HEK293 (cell line): ENCODE results near the gene TAF10.

ENCODE experiments used
- CTCF ChIA-PET: fragments of 350-600 bp; formaldehyde crosslinking; extraction: SDS; loops from one replicate; lab custom pipeline; 2021; ENCODE audit warnings: antibody characterized with exemption; lab: Yijun Ruan, JAX
- POLR2A ChIA-PET: fragments of 300-600 bp; formaldehyde crosslinking; extraction: SDS; loops from one replicate; lab custom pipeline; 2020; ENCODE audit warnings: antibody characterized with exemption, inconsistent platforms; lab: Yijun Ruan, JAX
- H3K27ac ChIP-seq: fragments of 200-500 bp; sonication (Bioruptor generic); 2 replicates; pipeline ENCODE4 v1.5.1; 2014; ENCODE audit warnings: low read depth, low read length, control low read depth, inconsistent platforms; ENCODE audit errors: extremely low read depth
- H3K36me3 ChIP-seq, 2 experiments: fragments of 200-500 bp in 1 of 2; sonication (Bioruptor generic) in 1 of 2; 1 replicate in 1 of 2; 2 replicates in 1 of 2; pipeline ENCODE4 v1.5.1; 2014 to 2017; ENCODE audit warnings: inconsistent platforms in 2 of 2, low read length in 2 of 2; ENCODE audit not compliant: control insufficient read depth in 2 of 2, insufficient read depth in 1 of 2
- H3K4me1 ChIP-seq: fragments of 200-500 bp; sonication (Bioruptor generic); 2 replicates; pipeline ENCODE4 v1.5.1; 2014; ENCODE audit warnings: mild to moderate bottlenecking, low read length, inconsistent platforms; ENCODE audit not compliant: control insufficient read depth, insufficient read depth
- H3K4me3 ChIP-seq: 2 replicates; pipeline ENCODE4 v1.5.1; 2011; ENCODE audit warnings: low read depth, mild to moderate bottlenecking, control low read depth, low read length, moderate library complexity
- H3K9me3 ChIP-seq: fragments of 200-500 bp; sonication (Bioruptor generic); 2 replicates; pipeline ENCODE4 v1.5.1; 2014; ENCODE audit warnings: low read depth, low read length, inconsistent platforms; ENCODE audit not compliant: control insufficient read depth, insufficient read depth
- AEBP2 ChIP-seq: fragments of 450-650 bp; formaldehyde crosslinking; IDR thresholded peaks from 2 replicates; pipeline ENCODE4 v1.5.1; 2016; ENCODE audit warnings: missing biosample characterization, missing genetic modification characterization, borderline replicate concordance
- KLF8 ChIP-seq: fragments of 450-650 bp; formaldehyde crosslinking; IDR thresholded peaks from 2 replicates; pipeline ENCODE4 v1.5.1; 2016; ENCODE audit warnings: missing biosample characterization, missing genetic modification characterization
- KLF9 ChIP-seq: fragments of 450-650 bp; formaldehyde crosslinking; IDR thresholded peaks from 2 replicates; pipeline ENCODE4 v1.5.1; 2016; ENCODE audit warnings: missing biosample characterization, missing genetic modification characterization, low read depth
- OSR2 ChIP-seq: fragments of 450-650 bp; formaldehyde crosslinking; IDR thresholded peaks from 2 replicates; pipeline ENCODE4 v1.5.1; 2016; ENCODE audit warnings: missing biosample characterization, missing genetic modification characterization
- PRDM4 ChIP-seq: fragments of 450-650 bp; formaldehyde crosslinking; IDR thresholded peaks from 2 replicates; pipeline ENCODE4 v1.5.1; 2017; ENCODE audit warnings: missing biosample characterization, missing genetic modification characterization
- ZBTB44 ChIP-seq: fragments of 450-650 bp; IDR thresholded peaks from 2 replicates; pipeline ENCODE4 v1.5.1; 2018; ENCODE audit warnings: missing biosample characterization, mild to moderate bottlenecking, missing genetic modification characterization
- ZBTB8A ChIP-seq: fragments of 450-650 bp; formaldehyde crosslinking; IDR thresholded peaks from 2 replicates; pipeline ENCODE4 v1.5.1; 2016; ENCODE audit warnings: missing biosample characterization, missing genetic modification characterization
- ZFP41 ChIP-seq: fragments of 450-650 bp; formaldehyde crosslinking; IDR thresholded peaks from 2 replicates; pipeline ENCODE4 v1.5.1; 2016; ENCODE audit warnings: missing biosample characterization, missing genetic modification characterization, borderline replicate concordance
- ZNF16 ChIP-seq: fragments of 450-650 bp; formaldehyde crosslinking; IDR thresholded peaks from 2 replicates; pipeline ENCODE4 v1.5.1; 2016; ENCODE audit warnings: low read depth, missing biosample characterization, missing genetic modification characterization
- ZNF174 ChIP-seq: fragments of 450-650 bp; formaldehyde crosslinking; IDR thresholded peaks from 2 replicates; pipeline ENCODE4 v1.5.0; 2017; ENCODE audit warnings: missing biosample characterization, mild to moderate bottlenecking, missing genetic modification characterization
- ZNF175 ChIP-seq: fragments of 450-650 bp; formaldehyde crosslinking; IDR thresholded peaks from 2 replicates; pipeline ENCODE4 v1.5.1; 2016; ENCODE audit warnings: missing biosample characterization, missing genetic modification characterization
- ZNF214 ChIP-seq: fragments of 450-650 bp; formaldehyde crosslinking; IDR thresholded peaks from 2 replicates; pipeline ENCODE4 v1.5.1; 2017; ENCODE audit warnings: missing biosample characterization, mild to moderate bottlenecking, missing genetic modification characterization, borderline replicate concordance
- ZNF266 ChIP-seq: fragments of 450-650 bp; formaldehyde crosslinking; IDR thresholded peaks from 2 replicates; pipeline ENCODE4 v1.5.1; 2016; ENCODE audit warnings: missing biosample characterization, missing genetic modification characterization, low read depth
- ZNF280C ChIP-seq: fragments of 450-650 bp; formaldehyde crosslinking; IDR thresholded peaks from 2 replicates; pipeline ENCODE4 v1.5.1; 2016; ENCODE audit warnings: missing biosample characterization, missing genetic modification characterization
- ZNF341 ChIP-seq: fragments of 450-650 bp; formaldehyde crosslinking; IDR thresholded peaks from 2 replicates; pipeline ENCODE4; 2016; ENCODE audit warnings: low read depth, missing biosample characterization, missing genetic modification characterization
- ZNF488 ChIP-seq: fragments of 450-650 bp; formaldehyde crosslinking; IDR thresholded peaks from 2 replicates; pipeline ENCODE4 v1.5.1; 2016; ENCODE audit warnings: missing biosample characterization, missing genetic modification characterization
- ZNF501 ChIP-seq: fragments of 450-650 bp; formaldehyde crosslinking; IDR thresholded peaks from 2 replicates; pipeline ENCODE4 v1.5.1; 2016; ENCODE audit warnings: missing biosample characterization, missing genetic modification characterization
- ZNF514 ChIP-seq: fragments of 450-650 bp; formaldehyde crosslinking; IDR thresholded peaks from 2 replicates; pipeline ENCODE4 v1.5.1; 2016; ENCODE audit warnings: missing biosample characterization, missing genetic modification characterization
- ZNF530 ChIP-seq: fragments of 450-650 bp; formaldehyde crosslinking; IDR thresholded peaks from 2 replicates; pipeline ENCODE4 v1.5.1; 2016; ENCODE audit warnings: low read depth, missing biosample characterization, missing genetic modification characterization
- ZNF544 ChIP-seq: fragments of 450-650 bp; formaldehyde crosslinking; IDR thresholded peaks from 2 replicates; pipeline ENCODE4 v1.5.0; 2017; ENCODE audit warnings: missing biosample characterization, missing genetic modification characterization
- ZNF580 ChIP-seq: fragments of 450-650 bp; formaldehyde crosslinking; IDR thresholded peaks from 2 replicates; pipeline ENCODE4 v1.5.1; 2016; ENCODE audit warnings: missing biosample characterization, missing genetic modification characterization
- ZNF670 ChIP-seq: fragments of 450-650 bp; formaldehyde crosslinking; IDR thresholded peaks from 2 replicates; pipeline ENCODE4 v1.5.1; 2016; ENCODE audit warnings: missing biosample characterization, missing genetic modification characterization, low read depth
- ZNF776 ChIP-seq: fragments of 450-650 bp; formaldehyde crosslinking; IDR thresholded peaks from 2 replicates; pipeline ENCODE4 v1.5.0; 2017; ENCODE audit warnings: missing biosample characterization, missing genetic modification characterization, borderline replicate concordance
- ZNF777 ChIP-seq: fragments of 450-650 bp; formaldehyde crosslinking; IDR thresholded peaks from 2 replicates; pipeline ENCODE4 v1.5.1; 2017; ENCODE audit warnings: missing biosample characterization, missing genetic modification characterization, borderline replicate concordance

Gene TAF10

GRCh38 chr11:6603287-6604080 is 8.5 kb downstream of the TAF10 start, which contains the start of the genes ILK and RRP8:
Gene ILK, plus strand, starts transcription at chr11:6603774. Its CDS starts 498 bp downstream, at chr11:6604272.
Gene RRP8, minus strand, starts transcription at chr11:6603616. Its CDS starts 114 bp downstream, at chr11:6603502.
- peaks cover 0 to 55% of the 10 kb centered on the region in 2 experiments; a peak in 1 of 3 replicates for H3K36me3 ChIP-seq
- CTCF ChIA-PET: interaction anchor here (1.2 to 2.4 kb wide), 6 partner anchors 72 to 224 kb away, joined by 3 to 16 read pairs (median 6); partner anchors contain the start of gene MRPL17
- POLR2A ChIA-PET: interaction anchor here (1.0 to 3.2 kb wide), 10 partner anchors 9 to 224 kb away, joined by 3 to 20 read pairs (median 4); partner anchors contain the start of genes ARFIP2, MRPL17, TAF10 and TIMM10B
- TF ChIP-seq ZNF174 (tag by site-specific recombination) (no peak), ZNF488 (tag by site-specific recombination) (no peak), PRDM4 (no peak), ZNF530 (tag by site-specific recombination) (no peak), ZNF280C (tag by site-specific recombination) (no peak), ZNF214 (tag by site-specific recombination) (no peak), ZNF776 (tag by site-specific recombination) (no peak), ZNF266 (tag by site-specific recombination) (no peak), ZNF777 (tag by site-specific recombination) (no peak), ZNF175 (no peak), ZNF501 (tag by site-specific recombination) (0 out of 2 replicates have a peak, but pooled peaks have one; percentile 10), AEBP2 (tag by site-specific recombination) (no peak), KLF8 (tag by site-specific recombination) (peak; percentile 88), OSR2 (tag by site-specific recombination) (no peak), ZFP41 (tag by site-specific recombination) (no peak), ZNF544 (no peak), ZBTB8A (tag by site-specific recombination) (0 out of 2 replicates have a peak, but pooled peaks have one; percentile 24), ZBTB44 (no peak), ZNF16 (tag by site-specific recombination) (no peak), ZNF341 (peak; percentile 58), ZNF670 (tag by site-specific recombination) (no peak), KLF9 (tag by site-specific recombination) (peak; percentile 46), ZNF580 (tag by site-specific recombination) (0 out of 2 replicates have a peak, but pooled peaks have one; percentile 44), ZNF514 (no peak)

More at GRCh38 chr11:6603287-6604080, 8.5 kb downstream of the TAF10 start, which contains the start of the genes ILK and RRP8:
- H3K4me3 ChIP-seq: peak within 1 kb of the TSS; percentile 92
- no peaks in the 10 kb centered on the region for H3K9me3 ChIP-seq
- no peaks in the 10 kb centered on the region for H3K4me1 ChIP-seq
- H3K27ac ChIP-seq: peak within 1 kb of the TSS; percentile 61
